Keratinocyte (primary cell): ENCODE measurements around the gene BAIAP3. TPM values are rescaled to one million over a fixed set of nuclear protein-coding genes. Genes with fewer than 3 reads are reported as not detected.

ENCODE experiments used
- DNase-seq: peaks from one replicate; pipeline ENCODE4 v3.0.0-alpha.2; 2011; ENCODE audit warnings: low read depth, missing footprints, low spot score
- FAIRE-seq: peaks from 2 replicates; lab custom pipeline; 2011; peaks lifted over from hg19 to GRCh38; lab: Jason Lieb, UNC
- H2AFZ ChIP-seq: 2 replicates; pipeline ENCODE4 v1.6.0; 2012; ENCODE audit warnings: low read length, control low read depth, inconsistent platforms; ENCODE audit not compliant: control insufficient read depth
- H3K27ac ChIP-seq: 2 replicates; pipeline ENCODE4 v1.5.1; 2011; ENCODE audit warnings: low read length; ENCODE audit not compliant: control insufficient read depth, insufficient read depth
- H3K27me3 ChIP-seq: 3 replicates; pipeline ENCODE4 v1.6.0; 2011; ENCODE audit warnings: low read length; ENCODE audit not compliant: control insufficient read depth, insufficient read depth; ENCODE audit errors: extremely low read depth
- H3K36me3 ChIP-seq, 2 experiments: 2 replicates in 1 of 2; 3 replicates in 1 of 2; pipeline ENCODE4 v1.5.1; 2011; ENCODE audit warnings: low read length in 2 of 2, mild to moderate bottlenecking in 1 of 2; ENCODE audit not compliant: control insufficient read depth in 2 of 2, insufficient read depth in 2 of 2; ENCODE audit errors: extremely low read depth in 1 of 2
- H3K4me1 ChIP-seq: 3 replicates; pipeline ENCODE4 v1.5.1; 2011; ENCODE audit warnings: low read length; ENCODE audit not compliant: control insufficient read depth, insufficient read depth; ENCODE audit errors: extremely low read depth
- H3K4me2 ChIP-seq: 3 replicates; pipeline ENCODE4 v1.6.0; 2011; ENCODE audit warnings: low read depth, low read length; ENCODE audit not compliant: control insufficient read depth, insufficient read depth; ENCODE audit errors: extremely low read depth
- H3K4me3 ChIP-seq, 3 experiments: fragments of 200-600 bp in 1 of 3; sonication (generic) in 1 of 3; 2 replicates in 2 of 3; 3 replicates in 1 of 3; pipeline ENCODE4 v1.5.1; 2011 to 2016; ENCODE audit warnings: low read length in 3 of 3, mild to moderate bottlenecking in 3 of 3, control low read depth in 2 of 3, inconsistent platforms in 1 of 3, low read depth in 1 of 3, mixed read lengths in 1 of 3, mixed run types in 1 of 3, moderate library complexity in 1 of 3; ENCODE audit not compliant: control insufficient read depth in 2 of 3, insufficient read depth in 2 of 3; ENCODE audit errors: extremely low read depth in 1 of 3
- H3K79me2 ChIP-seq: 2 replicates; pipeline ENCODE4 v1.6.0; 2012; ENCODE audit warnings: low read length; ENCODE audit not compliant: control insufficient read depth, insufficient read depth
- H3K9ac ChIP-seq: 3 replicates; pipeline ENCODE4 v1.6.0; 2011; ENCODE audit warnings: low read length; ENCODE audit not compliant: control insufficient read depth, insufficient read depth; ENCODE audit errors: extremely low read depth
- H3K9me1 ChIP-seq: 3 replicates; pipeline ENCODE4 v1.6.0; 2011; ENCODE audit warnings: low read length; ENCODE audit not compliant: control insufficient read depth, insufficient read depth; ENCODE audit errors: extremely low read depth
- H3K9me3 ChIP-seq: 2 replicates; pipeline ENCODE4 v1.5.1; 2012; ENCODE audit warnings: low read depth, low read length; ENCODE audit not compliant: control insufficient read depth
- H4K20me1 ChIP-seq: 3 replicates; pipeline ENCODE4 v1.6.0; 2011; ENCODE audit warnings: low read length; ENCODE audit not compliant: control insufficient read depth, insufficient read depth; ENCODE audit errors: extremely low read depth
- EZH2 ChIP-seq: IDR thresholded peaks from one replicate; pipeline ENCODE4 v1.6.1; 2012; ENCODE audit warnings: inconsistent platforms, mild to moderate bottlenecking, low read length, moderate library complexity
- dilution Hi-C: fragments of 300-500 bp; cut with MboI; formaldehyde crosslinking; loops from one replicate; pipeline ENCODE4 v1.7.0; 2020; ENCODE audit warnings: low sequenced_read_pairs; ENCODE audit not compliant: extremely low pct_ligation_motif_present
- polyA plus RNA-seq, 5 experiments: library from polyadenylated mRNA; depleted of rRNA in 3 of 5; stranded (reverse) in 3 of 5; stranded (forward) in 1 of 5; unstranded in 1 of 5; fragments of >200 nt; gene quantifications; 1 replicate in 1 of 5; 2 replicates in 3 of 5; 3 replicates in 1 of 5; pipeline versions ENCODE4 v1.2.1 to v1.2.3, GENCODE V29; 2011 to 2012; ENCODE audit warnings: missing spikeins in 2 of 5, low read depth in 1 of 5, low replicate concordance in 1 of 5
- TF ChIP-seq, protein P1 (sequence below), 3 experiments: IDR thresholded peaks in 1 of 3; conservative IDR thresholded peaks in 1 of 3; optimal IDR thresholded peaks in 1 of 3; 2 replicates in 2 of 3; 3 replicates in 1 of 3; pipeline versions ENCODE3 to v1.5.1; 2011; ENCODE audit warnings: low read length in 3 of 3, mild to moderate bottlenecking in 3 of 3, moderate library complexity in 2 of 3, control low read depth in 1 of 3, inconsistent platforms in 1 of 3; ENCODE audit not compliant: insufficient read depth in 2 of 3; ENCODE audit errors: extremely low read depth in 1 of 3

BAIAP3 gene
- polyA plus RNA-seq, 1 donor (not counting 4 experiments of a cell fraction or from before 2014, with no cell fraction given), result not detected

DNA sequence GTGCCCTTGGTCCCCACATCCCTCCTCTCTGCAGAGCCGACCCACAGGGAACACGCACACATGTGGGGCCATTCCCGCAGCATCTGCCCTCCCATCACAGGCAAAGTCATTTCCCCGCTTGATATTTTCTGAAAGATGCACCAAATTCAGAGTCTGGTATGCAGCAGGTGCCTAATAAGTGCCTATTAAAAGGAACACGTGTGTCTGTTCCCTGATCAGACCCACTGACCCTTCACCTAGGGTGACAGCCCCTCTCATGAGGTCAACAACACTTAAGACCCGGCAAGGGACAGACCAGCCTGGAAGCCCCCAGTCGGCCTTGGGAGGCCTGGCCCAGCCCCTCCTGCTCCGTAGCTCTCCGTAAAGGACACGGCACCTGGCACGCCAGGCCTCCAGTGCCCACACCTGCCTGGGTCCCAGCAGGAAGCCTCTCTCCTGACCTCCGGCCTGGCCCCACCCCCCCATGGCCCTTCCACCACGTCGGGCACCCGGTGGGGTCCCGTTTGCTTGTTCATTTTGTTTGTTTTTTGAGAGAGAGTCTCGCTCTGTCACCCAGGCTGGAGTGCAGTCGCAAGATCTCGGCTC lies 61.0 kb downstream of the BAIAP3 start:
- Histone ChIP-seq H3K4me2 (no peak overlapping the region), H4K20me1 (no peaks in the 10 kb centered on the region), H3K9ac (no peak overlapping the region), H3K4me1 (no peaks in the 10 kb centered on the region), H3K36me3 (peaks cover 0 to 5% of the 10 kb centered on the region in 2 experiments), H3K79me2 (no peaks in the 10 kb centered on the region), H3K9me3 (no peaks in the 10 kb centered on the region), H3K27me3 (no peaks in the 10 kb centered on the region), H2AFZ (no peak overlapping the region), H3K27ac (no peak overlapping the region), H3K9me1 (no peaks in the 10 kb centered on the region), H3K4me3 (no peak overlapping the region)
- no peak for DNase-seq
- no peak for TF ChIP-seq EZH2
- TF ChIP-seq, protein P1, sequence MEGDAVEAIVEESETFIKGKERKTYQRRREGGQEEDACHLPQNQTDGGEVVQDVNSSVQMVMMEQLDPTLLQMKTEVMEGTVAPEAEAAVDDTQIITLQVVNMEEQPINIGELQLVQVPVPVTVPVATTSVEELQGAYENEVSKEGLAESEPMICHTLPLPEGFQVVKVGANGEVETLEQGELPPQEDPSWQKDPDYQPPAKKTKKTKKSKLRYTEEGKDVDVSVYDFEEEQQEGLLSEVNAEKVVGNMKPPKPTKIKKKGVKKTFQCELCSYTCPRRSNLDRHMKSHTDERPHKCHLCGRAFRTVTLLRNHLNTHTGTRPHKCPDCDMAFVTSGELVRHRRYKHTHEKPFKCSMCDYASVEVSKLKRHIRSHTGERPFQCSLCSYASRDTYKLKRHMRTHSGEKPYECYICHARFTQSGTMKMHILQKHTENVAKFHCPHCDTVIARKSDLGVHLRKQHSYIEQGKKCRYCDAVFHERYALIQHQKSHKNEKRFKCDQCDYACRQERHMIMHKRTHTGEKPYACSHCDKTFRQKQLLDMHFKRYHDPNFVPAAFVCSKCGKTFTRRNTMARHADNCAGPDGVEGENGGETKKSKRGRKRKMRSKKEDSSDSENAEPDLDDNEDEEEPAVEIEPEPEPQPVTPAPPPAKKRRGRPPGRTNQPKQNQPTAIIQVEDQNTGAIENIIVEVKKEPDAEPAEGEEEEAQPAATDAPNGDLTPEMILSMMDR (optimal IDR thresholded peaks at IDR 0.05 in 1 of 3, IDR thresholded peaks at IDR 0.05 in 1 of 3, conservative IDR thresholded peaks at IDR 0.05 in 1 of 3; ENCODE audit: extremely low read depth in 1 of 3, insufficient read depth in 2 of 3, low read length in 3 of 3), result no peak
- no peak for FAIRE-seq
- dilution Hi-C loops, result no loop called here

DNA sequence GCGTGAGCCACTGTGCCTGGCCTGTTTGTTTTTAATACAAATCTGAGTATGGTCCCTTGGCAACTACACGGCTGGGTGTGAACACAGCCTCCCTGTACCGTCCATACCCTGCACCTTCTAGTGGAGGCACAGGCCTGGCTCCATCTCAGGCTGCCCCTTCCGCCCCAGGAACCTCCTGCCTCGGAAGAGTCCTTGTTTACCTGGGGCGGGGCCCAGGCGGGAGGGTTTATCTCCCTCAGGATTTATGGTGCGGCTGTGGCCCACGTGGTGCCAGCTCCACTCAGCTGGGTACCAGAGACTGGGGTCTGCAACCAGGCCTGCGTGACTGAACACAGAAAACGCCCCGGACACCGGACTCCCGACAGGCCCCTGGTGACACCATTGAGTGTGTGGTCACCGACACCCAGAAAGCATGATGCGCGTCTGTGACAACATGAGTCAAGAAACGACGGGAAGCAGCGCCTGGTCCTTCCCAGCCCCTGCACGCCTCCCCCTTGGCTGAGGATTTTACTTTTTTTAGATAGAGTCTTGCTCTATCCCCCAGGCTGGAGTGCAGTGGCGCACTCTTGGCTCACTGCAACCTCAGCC lies 62.1 kb downstream of the BAIAP3 start:
- Histone ChIP-seq H3K27ac (no peak overlapping the region), H4K20me1 (no peaks in the 10 kb centered on the region), H3K4me1 (no peaks in the 10 kb centered on the region), H3K79me2 (no peaks in the 10 kb centered on the region), H3K4me3 (no peak overlapping the region), H3K9me1 (no peaks in the 10 kb centered on the region), H3K9me3 (no peaks in the 10 kb centered on the region), H2AFZ (no peak overlapping the region), H3K27me3 (no peaks in the 10 kb centered on the region), H3K36me3 (peaks cover 0 to 2% of the 10 kb centered on the region in 2 experiments), H3K4me2 (no peak overlapping the region), H3K9ac (no peak overlapping the region)
- TF ChIP-seq, protein P1 (optimal IDR thresholded peaks at IDR 0.05 in 1 of 3, IDR thresholded peaks at IDR 0.05 in 1 of 3, conservative IDR thresholded peaks at IDR 0.05 in 1 of 3; ENCODE audit: extremely low read depth in 1 of 3, insufficient read depth in 2 of 3, low read length in 3 of 3), result no peak
- TF ChIP-seq EZH2, result no peak
- dilution Hi-C loops, result no loop called here
- FAIRE-seq, result no peak
- DNase-seq, result no peak
